GM18951 (cell line): ENCODE results near the gene MAP1B.

Experiments used
- POLR2A ChIP-seq: IDR thresholded peaks from 4 replicates; pipeline ENCODE4 v1.6.1; 2011; ENCODE audit warnings: mild to moderate bottlenecking; ENCODE audit not compliant: insufficient read length, insufficient read depth; ENCODE audit errors: extremely low read depth
- in situ Hi-C: fragments of 300-500 bp; cut with MboI; formaldehyde crosslinking; loops from one replicate; pipeline ENCODE4 v1.12.0; 2022; ENCODE audit warnings: low sequenced_read_pairs, mixed read lengths, inconsistent platforms; ENCODE audit not compliant: unreplicated experiment

Gene MAP1B

DNA sequence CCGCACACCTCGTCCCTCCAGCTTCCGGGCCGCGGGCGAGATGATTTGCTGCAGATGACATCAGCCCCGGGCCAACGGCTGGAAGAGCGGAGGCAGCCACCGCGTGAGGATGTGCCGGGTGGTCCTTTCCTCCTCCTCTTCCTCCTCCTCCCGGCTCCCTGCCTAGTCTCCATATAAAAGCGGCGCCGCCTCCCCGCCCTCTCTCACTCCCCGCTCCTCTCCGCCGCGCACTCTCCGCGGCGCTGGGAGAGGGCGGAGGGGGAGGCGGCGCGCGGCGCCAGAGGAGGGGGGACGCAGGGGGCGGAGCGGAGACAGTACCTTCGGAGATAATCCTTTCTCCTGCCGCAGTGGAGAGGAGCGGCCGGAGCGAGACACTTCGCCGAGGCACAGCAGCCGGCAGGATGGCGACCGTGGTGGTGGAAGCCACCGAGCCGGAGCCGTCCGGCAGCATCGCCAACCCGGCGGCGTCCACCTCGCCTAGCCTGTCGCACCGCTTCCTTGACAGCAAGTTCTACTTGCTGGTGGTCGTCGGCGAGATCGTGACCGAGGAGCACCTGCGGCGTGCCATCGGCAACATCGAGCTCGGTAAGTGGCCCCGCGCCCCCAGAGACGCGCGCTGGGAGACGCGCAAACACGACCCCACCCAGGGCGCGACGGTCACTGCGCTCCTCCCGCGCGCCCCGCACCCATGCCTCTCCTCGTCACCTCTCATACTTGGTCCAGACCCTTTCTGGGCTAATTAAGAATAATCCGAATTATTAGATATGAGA lies at the start of gene MAP1B:
MAP1B (plus strand) TSS at position 345 of the 770 bp plus-strand sequence; CDS start at position 402, 57 bp downstream.
- in situ Hi-C loops: no loop called here
- peak; percentile 57 for TF ChIP-seq POLR2A

DNA sequence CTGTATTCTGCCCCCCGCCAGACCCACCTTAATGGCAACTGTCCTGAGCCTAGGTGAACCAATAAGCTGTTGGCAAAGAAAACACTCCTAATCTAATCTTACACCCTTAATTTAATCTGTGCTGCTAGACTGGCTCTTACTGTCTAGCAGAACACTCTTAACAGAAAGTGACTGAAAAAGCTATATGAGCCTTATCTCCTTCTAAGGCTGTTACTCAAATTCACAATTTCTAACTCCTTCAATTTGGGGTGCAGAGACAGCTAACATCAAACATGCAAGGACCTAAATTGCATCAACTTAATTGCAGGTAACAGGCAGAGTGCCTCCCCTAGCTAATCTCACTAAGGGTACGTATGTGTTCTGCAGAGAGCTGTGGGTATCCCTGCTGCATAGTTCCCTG lies 49.5 kb upstream of the MAP1B start:
- TF ChIP-seq POLR2A: no peak
- in situ Hi-C loops: no loop called here

GRCh38 chr5:72063219-72063819 lies 44.0 kb upstream of the MAP1B start:
- in situ Hi-C loops: no loop called here
- no peak for TF ChIP-seq POLR2A

DNA sequence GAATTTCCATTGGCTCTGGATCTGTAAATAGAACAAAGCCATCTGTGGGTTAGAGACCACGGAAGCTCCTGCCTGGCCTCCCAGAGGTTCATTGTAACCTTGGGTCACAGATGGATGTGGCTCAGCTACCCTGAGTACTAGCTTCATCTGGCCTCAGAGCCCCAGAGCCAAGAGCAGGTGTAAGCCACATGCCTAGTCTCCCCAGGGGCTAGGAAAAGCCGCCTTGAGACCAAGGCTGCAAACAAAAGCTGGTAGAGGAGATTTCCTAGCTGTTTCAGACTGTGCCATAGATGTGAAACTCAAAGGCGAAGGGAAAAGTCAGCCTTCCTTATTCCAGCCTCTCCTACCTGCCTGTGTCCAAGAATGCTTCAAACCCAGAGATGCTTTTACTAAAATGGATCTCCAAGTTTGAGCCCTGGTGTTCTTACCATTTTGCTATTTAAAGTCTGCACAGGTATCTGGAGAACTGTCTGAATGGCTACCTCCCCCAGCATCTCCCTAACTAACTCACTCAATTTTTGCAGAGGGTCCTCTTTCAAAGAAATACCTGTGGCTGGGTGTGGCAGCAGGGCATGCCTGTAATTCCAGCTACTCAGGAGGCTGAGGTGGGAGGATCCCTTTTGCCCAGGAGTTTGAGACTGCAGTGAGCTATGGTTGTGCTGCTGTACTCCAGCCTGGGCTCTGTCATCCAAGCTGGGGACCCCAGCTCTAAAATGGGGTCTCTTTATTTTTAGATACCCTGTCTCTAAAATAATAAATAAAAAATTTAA lies 42.3 kb upstream of the MAP1B start:
- no peak for TF ChIP-seq POLR2A
- in situ Hi-C loops: no loop called here

- no peak for TF ChIP-seq POLR2A
- in situ Hi-C loops: no loop called here
These were observed 41.5 kb upstream of the MAP1B start for GRCh38 chr5:72065751-72066255.

DNA sequence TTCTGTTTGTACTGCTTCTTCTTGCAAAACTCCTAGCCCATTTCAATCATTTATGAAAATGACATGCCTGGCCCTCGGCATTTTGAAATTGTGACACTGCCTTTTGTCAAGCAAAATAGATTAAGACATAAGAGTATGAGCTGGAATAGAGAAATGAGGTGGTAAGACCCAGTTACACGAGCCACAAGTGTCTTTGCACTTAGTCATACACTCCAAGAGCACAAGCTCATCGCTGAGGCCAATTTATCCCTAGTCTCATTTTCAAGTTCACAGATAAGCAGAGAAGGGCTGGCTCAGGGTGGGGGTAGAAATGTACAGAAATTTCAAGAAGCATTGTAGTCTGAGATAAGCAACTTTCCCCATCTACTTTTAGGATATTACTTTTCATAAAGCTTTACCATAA lies 40.6 kb upstream of the MAP1B start:
- in situ Hi-C loops: no loop called here
- TF ChIP-seq POLR2A: no peak

- in situ Hi-C loops: no loop called here
- TF ChIP-seq POLR2A: no peak
These were observed 39.4 kb upstream of the MAP1B start for GRCh38 chr5:72067682-72068470.

GRCh38 chr5:72070529-72070928 lies 36.7 kb upstream of the MAP1B start:
- TF ChIP-seq POLR2A: no peak
- in situ Hi-C loops: no loop called here

- TF ChIP-seq POLR2A: no peak
- in situ Hi-C loops: no loop called here
These were observed 35.4 kb upstream of the MAP1B start for GRCh38 chr5:72071906-72072305.

GRCh38 chr5:72074251-72074650 lies 33.0 kb upstream of the MAP1B start:
- no peak for TF ChIP-seq POLR2A
- in situ Hi-C loops: no loop called here

DNA sequence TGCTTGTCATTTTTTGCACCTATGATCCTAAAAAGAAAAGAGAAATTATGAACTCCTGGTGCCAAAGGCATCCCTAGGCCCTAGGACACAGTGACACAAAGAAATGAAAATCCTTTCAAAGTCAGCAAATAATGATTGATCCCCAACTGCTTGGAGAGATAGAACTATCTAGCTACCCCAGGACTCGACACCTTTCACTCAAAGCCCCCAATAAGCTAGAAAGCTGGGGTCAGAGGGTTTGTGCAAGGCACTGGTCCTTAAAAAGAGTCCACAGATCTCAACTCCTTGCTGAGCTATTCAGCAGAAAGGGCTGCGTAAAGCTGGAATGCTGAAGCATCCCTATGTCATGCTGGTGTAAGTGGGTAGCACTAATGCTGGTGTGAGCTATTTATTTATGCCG lies 31.8 kb upstream of the MAP1B start:
- TF ChIP-seq POLR2A: no peak
- in situ Hi-C loops: no loop called here

GRCh38 chr5:72076621-72077300 lies 30.5 kb upstream of the MAP1B start:
- TF ChIP-seq POLR2A: no peak

More at GRCh38 chr5:72076621-72077300, 30.5 kb upstream of the MAP1B start:
- in situ Hi-C loops: no loop called here
